Measurements from ENCODE around the gene SPATS2L.

- TF ChIP-seq REST (IDR thresholded peaks at IDR 0.05; ENCODE audit: low read depth) (no peak), CEBPB (IDR thresholded peaks at IDR 0.05) (no peak), CREB1 (IDR thresholded peaks at IDR 0.05; ENCODE audit: low read depth) (no peak), TEAD4 (IDR thresholded peaks at IDR 0.05) (no peak), MAX (IDR thresholded peaks at IDR 0.05) (no peak), FOXM1 (IDR thresholded peaks at IDR 0.05; ENCODE audit: borderline replicate concordance, low read depth) (no peak)
Observed at GRCh38 chr2:200506679-200507078, 200.2 kb downstream of the SPATS2L start.

All from Ishikawa (cell line).